GM10847 (cell line): ENCODE data around the gene RASGEF1B.

ENCODE experiments used
- POLR2A ChIP-seq: IDR thresholded peaks from 2 replicates; pipeline ENCODE4 v1.6.1; 2011; ENCODE audit not compliant: insufficient read length; ENCODE audit errors: extremely low read depth

RASGEF1B gene

DNA sequence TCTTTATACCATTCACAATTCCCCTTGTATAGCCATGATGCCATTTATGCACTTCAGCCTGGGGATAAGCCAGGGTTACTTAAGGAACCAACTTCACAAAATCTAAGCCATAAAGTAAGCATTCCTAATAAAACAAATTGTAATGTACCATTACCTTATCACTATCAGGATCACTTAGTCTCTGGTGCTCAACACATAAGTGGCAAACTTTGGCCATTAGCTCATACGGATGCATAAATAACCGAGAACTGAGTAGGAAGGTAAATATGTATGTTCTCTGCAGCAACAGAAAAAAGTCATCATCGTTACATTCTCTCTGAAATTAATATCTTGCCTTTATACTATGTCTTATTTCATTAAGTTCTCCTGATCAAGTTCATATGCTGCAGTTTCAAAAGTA is 14.4 kb downstream of the RASGEF1B start:
- no peak for TF ChIP-seq POLR2A

DNA sequence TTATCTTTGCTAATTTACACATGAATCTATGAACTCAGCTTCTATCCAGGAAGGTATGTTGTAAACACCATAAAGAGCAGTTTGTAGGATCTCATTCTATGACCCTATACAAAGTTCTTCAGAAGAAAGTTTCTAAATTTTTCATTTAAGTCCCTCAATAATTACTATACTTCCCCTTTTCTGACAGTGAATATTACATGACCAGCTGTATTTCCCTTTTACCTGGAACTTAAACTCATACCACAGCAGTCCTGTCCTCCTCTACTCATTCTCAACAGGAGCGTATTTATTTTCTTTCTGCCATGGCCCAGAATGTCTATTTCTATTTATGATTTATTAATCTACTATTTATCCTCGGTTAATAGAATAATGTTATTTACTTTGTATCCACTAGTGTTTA is 15.8 kb downstream of the RASGEF1B start:
- no peak for TF ChIP-seq POLR2A

DNA sequence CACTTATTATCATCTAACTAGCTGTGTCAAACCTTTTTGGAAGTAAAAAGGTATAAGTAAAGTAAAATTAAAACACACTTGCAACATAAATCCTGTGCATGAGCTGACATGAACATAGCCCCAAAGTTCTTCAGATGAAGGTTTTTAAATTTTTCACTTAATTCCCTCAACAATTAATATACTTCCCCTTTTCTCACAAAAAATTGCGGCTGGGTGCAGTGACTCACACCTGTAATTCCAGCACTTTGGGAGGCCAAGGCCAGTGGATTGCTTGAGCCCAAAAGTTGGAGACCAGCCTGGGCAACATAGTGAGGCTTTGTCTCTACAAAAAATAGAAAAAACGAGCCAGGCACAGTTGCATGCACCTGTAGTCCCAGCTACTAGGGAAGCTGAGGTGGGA is 16.8 kb downstream of the RASGEF1B start:
- no peak for TF ChIP-seq POLR2A

DNA sequence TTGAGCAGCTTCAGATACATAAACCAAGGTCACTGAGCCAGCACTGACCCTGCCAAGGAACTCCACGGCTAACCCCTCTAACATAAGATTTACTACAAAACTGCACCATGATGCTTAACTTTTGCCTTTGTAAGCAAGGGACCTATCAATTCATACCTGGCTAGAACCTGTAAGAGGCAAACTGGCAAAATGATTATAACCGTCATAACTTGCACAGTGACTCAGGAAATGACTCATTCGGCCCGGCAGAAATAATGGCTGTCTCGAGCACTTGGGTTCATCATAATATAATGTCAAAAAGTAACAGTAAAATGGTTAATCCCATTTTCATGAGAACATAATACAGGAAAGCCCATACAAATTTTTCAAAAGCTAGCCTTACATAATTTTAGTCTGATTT is 17.2 kb downstream of the RASGEF1B start:
- no peak for TF ChIP-seq POLR2A

DNA sequence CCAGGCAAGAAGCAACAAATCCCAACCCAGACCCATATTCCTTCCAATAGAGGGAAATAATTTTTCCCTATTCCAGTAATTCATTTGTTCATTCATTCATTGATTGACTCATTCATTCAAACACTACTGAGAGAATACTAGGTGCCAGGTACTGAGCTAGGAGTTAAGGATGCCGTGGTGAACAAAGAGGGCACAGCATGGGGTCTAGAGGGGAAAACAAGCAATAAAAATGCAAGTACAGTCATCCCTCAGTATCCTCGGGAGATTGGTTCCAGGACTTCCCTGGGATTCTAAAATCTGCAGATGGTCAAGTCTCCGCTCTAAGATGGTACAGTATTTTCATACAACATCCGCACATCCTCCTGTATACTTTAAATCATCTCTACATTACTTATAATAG is 18.7 kb downstream of the RASGEF1B start:
- no peak for TF ChIP-seq POLR2A

DNA sequence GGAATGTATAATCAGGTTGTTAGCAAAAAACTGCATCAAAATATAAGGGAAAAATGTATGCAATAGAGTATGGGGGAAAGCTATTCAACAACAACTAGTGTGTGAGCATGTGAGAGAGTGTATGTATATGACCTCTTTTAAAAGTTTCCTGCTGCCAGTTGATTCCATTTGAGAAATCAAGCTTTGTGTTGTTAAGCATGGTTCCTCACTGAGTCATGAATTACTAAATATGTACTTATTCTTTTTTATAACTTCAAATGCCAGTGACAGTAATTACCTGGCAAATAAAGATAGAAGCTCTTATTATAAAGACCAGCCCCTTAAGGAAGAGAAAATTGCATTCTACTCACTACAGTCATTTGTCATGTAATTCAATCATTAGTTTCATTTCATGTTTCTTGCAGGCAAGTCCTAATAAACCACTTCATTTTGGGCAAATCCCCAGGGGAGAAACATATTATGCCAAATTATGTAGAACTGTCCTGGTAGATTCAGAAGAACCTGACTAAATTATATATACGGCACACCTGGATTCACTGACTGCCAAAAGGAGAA is 19.2 kb downstream of the RASGEF1B start:
- TF ChIP-seq POLR2A: no peak

DNA sequence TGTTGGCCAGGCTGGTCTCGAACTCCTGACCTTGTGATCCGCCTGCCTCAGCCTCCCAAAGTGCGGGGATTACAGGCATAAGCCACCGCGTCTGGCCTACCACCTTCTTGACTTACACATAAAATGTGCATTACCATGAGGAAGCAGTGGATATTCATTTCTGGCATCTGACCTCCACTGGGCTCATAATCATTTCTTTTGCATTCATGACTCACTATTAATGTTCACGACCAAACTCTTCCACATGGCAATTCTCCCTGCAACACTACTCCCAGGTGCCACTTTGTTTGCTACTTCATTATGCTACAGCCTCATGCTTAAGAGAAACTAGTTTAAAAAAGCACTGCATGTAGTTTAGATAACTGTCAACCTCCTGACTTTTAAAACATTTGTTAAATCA is 22.7 kb downstream of the RASGEF1B start:
- no peak for TF ChIP-seq POLR2A

DNA sequence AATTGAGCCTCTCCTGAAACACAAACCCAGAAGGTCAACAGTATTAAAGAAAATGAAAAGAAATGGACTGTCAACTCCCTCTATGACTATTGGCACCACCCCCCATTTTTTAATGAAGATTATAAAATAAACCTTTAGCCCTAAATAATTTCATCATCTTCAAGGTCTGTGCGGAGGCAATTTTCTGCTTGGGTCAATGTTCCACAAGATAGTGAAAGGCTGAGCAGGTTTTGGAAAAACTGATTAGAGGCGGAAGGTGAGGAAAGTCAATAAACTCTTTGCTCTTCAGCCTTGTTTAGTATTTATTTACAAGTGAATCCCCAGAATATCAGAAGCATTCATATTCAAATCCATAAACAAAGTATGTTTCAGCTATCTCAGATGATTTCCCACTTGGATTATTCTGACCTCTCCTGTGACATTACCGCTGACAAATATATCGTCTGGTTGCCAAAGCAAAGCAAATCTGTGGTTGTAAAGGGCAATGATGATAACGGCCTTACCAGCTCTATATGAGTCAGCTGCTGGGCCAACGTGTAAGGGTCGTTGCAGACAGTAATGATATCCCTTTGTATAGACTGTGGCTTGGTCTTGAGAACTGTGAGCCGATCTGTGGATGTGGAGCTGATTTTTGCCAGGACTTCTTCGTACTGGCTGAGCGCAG is 24.0 kb downstream of the RASGEF1B start:
- TF ChIP-seq POLR2A: no peak

DNA sequence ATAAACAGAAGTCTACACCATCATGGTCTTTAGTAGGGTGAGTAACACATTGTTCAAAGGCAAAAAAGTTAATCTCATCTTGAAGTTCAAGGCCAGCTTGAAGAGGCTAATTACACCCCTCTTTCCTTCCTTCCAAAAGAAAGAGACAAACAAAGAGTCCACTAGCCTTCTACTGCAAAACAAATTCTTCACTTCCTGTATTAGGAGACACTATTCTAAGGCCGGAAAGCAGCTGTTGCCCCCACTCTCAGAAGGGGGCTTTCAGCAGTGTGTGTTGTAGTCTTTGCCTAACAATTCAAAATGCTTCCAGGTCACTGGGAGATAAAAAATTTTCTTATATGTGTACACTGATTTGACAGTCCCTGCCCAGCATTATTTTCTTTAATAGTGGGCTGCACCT is 25.1 kb downstream of the RASGEF1B start:
- no peak for TF ChIP-seq POLR2A

DNA sequence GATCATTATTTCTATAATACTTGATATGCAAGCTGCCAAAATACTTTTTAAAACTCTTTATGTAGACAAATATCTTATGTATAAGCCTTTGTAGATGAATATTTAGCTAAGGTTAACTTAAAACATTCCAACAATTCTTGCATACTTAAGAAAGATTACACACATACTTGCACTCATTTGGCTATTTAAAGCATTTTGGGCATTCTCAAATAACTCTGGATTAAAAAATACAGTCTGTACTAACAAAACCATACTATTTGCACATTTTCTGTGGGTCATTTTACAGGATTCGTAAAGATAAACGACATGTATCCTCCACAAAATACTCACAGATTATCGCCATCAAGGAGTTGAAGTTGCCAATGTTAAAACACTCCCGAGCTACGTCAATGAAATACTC is 26.5 kb downstream of the RASGEF1B start:
- no peak for TF ChIP-seq POLR2A

DNA sequence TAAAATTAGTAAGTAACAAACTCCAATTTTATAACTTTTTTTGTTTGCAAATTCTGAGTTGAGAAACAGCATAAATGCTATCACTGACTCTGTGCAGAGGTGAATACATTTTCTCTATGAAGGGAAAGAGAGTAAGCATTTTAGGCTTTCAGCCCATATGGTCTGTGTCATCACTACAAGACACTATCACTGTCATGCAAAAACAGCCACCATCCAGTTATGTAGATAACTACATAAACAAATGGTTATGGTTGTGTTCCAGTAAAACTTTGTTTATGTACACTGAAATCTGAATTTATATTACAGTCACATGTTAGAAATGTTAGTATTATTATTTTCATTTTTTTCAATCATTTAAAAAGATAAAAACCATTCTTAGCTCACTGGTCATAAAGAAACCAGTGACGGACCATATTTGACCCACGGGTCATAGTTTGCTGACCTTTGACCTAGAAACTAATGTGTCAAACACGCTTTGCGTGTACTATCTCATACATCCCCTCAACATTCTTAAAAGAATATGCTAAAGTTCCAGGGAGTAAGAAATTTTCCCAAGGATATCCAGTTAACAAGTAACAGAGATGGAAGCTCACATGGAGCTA is 29.1 kb downstream of the RASGEF1B start:
- no peak for TF ChIP-seq POLR2A

DNA sequence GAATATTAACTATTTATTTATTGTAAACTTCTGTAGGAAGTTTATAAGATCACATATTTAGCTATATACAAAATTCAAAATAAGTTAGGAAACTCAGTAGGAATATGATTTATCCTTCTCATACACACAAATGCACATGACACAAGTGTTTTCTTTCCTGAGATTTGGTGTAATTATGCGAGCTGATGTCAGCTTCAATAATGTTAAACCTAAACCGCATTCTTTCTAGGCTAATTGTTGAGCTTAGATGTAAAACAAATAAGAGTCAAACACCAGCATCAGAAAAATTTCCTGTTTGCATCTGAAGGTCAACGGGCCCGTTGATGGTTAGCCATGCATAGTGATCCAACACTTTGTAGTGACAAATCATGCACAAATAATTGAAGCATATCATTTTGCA is 30.8 kb downstream of the RASGEF1B start:
- TF ChIP-seq POLR2A: no peak

DNA sequence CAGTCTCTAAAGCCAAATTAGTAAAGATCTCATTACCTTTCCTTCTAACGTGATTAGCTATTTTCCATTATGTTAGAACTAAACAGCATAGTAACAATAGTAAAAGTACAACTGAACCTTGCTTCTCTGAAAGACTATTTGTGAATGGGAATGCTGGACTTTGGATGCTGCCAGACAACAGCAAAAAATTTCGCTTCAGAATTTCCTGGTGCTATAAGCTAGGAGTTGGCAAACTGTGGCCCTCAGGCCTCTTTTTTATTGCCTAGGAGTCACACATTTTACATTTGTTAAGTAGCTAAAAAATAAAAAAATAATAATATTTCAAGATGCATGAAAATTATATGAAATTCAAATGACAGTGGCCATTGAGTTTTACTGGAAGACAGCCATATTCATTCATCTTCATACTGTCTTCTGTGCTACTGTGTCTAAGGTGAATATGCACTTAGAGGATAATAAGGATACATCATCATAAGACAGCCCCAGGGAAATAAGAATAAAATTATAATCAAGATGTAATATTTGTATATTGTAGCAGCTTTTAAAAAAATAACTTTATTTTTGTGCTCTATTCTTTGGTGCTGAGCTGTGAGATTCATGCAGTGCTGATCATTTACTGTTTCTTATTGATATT is 34.6 kb downstream of the RASGEF1B start:
- TF ChIP-seq POLR2A: no peak

DNA sequence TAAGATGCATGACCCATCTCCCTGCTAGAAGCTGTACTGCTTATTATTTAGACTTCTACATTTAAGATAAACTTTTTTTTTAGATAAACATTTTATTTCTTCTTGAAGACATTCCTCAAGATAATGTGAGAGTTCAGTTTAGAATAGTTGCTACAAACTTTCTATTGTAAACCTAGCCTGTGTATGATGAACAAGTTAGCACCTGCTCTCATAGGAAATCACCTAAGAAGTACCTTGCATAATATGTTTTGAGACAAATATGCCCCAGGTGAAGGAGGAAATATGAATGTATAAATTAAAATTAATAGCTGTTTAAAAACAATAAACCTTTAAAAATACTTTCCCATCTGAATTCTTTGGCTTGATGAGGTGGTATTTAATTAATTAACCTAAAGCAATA is 35.6 kb downstream of the RASGEF1B start:
- no peak for TF ChIP-seq POLR2A

DNA sequence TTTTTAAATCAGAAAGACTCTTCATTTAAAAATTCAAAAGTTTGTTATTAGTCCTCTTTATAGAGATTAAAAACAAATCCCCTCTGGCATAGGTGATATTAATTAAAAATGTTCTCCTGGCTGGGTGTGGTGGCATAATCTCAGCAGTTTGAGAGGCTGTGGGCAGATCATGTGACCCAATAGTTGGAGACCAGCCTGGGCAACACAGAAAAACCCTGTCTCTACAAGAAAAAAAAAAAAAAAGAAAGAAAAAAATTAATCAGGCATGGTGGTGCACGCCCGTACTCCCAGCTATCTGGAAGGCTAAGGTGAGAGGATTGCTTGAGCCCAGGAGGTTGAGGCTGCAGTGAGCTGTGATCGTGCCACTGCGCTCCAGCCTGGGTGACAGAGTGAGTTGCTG is 38.9 kb downstream of the RASGEF1B start:
- no peak for TF ChIP-seq POLR2A

DNA sequence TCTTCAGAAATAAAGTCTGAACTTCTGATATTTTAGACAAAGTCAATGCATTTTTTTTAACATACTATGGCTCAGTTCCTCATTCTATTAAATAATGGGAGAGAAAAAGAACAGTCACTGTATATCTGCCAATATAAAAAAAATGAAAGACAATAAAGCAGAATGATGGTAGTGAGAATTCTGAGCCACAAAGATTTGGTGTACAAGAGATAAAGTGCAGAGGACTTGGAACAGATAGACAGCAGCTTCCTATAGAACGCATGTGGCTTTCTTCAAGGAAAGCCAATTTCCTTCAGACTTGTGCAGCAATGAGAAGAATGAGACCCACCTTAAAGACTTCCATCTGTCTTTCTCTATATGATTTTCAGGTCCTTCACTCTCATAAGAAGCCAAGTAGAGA is 39.7 kb downstream of the RASGEF1B start:
- TF ChIP-seq POLR2A: no peak
